H1 (cell line): ENCODE measurements around the gene HIC1. TPM values are rescaled to one million over a fixed set of nuclear protein-coding genes. Genes with fewer than 3 reads are reported as not detected.

ENCODE experiments used
- CTCF ChIA-PET: fragments of 300-600 bp; sonication (Branson Sonifier 250); formaldehyde crosslinking; loops from one replicate; lab custom pipeline; 2021; ENCODE audit not compliant: partially characterized antibody; lab: Charles Lee
- POLR2A ChIA-PET: fragments of 300-600 bp; sonication (Branson Sonifier 250); formaldehyde crosslinking; loops from one replicate; lab custom pipeline; 2021; ENCODE audit warnings: inconsistent platforms; ENCODE audit not compliant: partially characterized antibody; lab: Charles Lee
- DNase-seq, 2 experiments: peaks; one replicate each; pipeline versions ENCODE4 v3.0.0 to v3.0.0-alpha.2; 2010 to 2022; ENCODE audit warnings: low spot score in 2 of 2, low read depth in 1 of 2, mixed read lengths in 1 of 2
- FAIRE-seq: peaks from 2 replicates; lab custom pipeline; 2011; peaks lifted over from hg19 to GRCh38; lab: Jason Lieb, UNC
- H2AFZ ChIP-seq: 2 replicates; pipeline ENCODE4 v1.8.1; 2012; ENCODE audit warnings: low read length, inconsistent platforms
- H2AK5ac ChIP-seq: 2 replicates; pipeline ENCODE4 v1.6.1; 2013; ENCODE audit warnings: low read depth, low read length
- H2BK120ac ChIP-seq: replicated peaks from 2 replicates; pipeline ENCODE3; 2013; ENCODE audit warnings: low read depth, low read length, inconsistent platforms
- H2BK12ac ChIP-seq: 2 replicates; pipeline ENCODE4 v1.6.1; 2013; ENCODE audit warnings: low read depth, low read length
- H2BK15ac ChIP-seq: 2 replicates; pipeline ENCODE4 v1.6.1; 2013; ENCODE audit warnings: low read length
- H2BK20ac ChIP-seq: 2 replicates; pipeline ENCODE4 v1.6.1; 2013; ENCODE audit warnings: low read length
- H2BK5ac ChIP-seq: 2 replicates; pipeline ENCODE4 v1.6.1; 2013; ENCODE audit warnings: low read depth, low read length
- H3K14ac ChIP-seq: 2 replicates; pipeline ENCODE4 v1.6.1; 2013; ENCODE audit warnings: inconsistent platforms; ENCODE audit not compliant: insufficient read length
- H3K18ac ChIP-seq: 2 replicates; pipeline ENCODE4 v1.6.1; 2013; ENCODE audit warnings: low read length; ENCODE audit errors: extremely low read depth
- H3K23ac ChIP-seq: 2 replicates; pipeline ENCODE4 v1.6.1; 2013; ENCODE audit warnings: inconsistent platforms; ENCODE audit not compliant: insufficient read length
- H3K23me2 ChIP-seq: 2 replicates; pipeline ENCODE4 v1.6.1; 2013; ENCODE audit warnings: low read depth, low read length
- H3K27ac ChIP-seq: 2 replicates; pipeline ENCODE4 v1.6.1; 2011; ENCODE audit warnings: low read depth, low read length, inconsistent platforms
- H3K27me3 ChIP-seq, 4 experiments: replicated peaks in 1 of 4; 1 replicate in 1 of 4; 2 replicates in 3 of 4; pipeline versions ENCODE4 v1.6.1 to v1.8.1; 2011 to 2013; ENCODE audit warnings: low read length in 3 of 4, mild to moderate bottlenecking in 3 of 4, inconsistent platforms in 2 of 4, mixed read lengths in 2 of 4, moderate library complexity in 1 of 4; ENCODE audit not compliant: control insufficient read depth in 3 of 4, insufficient read depth in 3 of 4; ENCODE audit errors: extremely low read depth in 1 of 4
- H3K36me3 ChIP-seq, 4 experiments: 2 replicates each; pipeline versions ENCODE4 v1.6.1 to v1.8.1; 2011 to 2013; ENCODE audit warnings: mild to moderate bottlenecking in 4 of 4, low read length in 3 of 4, moderate library complexity in 2 of 4, control low read depth in 1 of 4, inconsistent platforms in 1 of 4; ENCODE audit not compliant: insufficient read depth in 4 of 4, control insufficient read depth in 2 of 4
- H3K4ac ChIP-seq: replicated peaks from 2 replicates; pipeline ENCODE3; 2013; ENCODE audit warnings: low read length, low read depth, mixed read lengths, inconsistent platforms; ENCODE audit not compliant: insufficient read length
- H3K4me1 ChIP-seq, 4 experiments: replicated peaks in 1 of 4; 1 replicate in 1 of 4; 2 replicates in 3 of 4; pipeline versions ENCODE4 v1.6.1 to v1.8.1; 2011 to 2013; ENCODE audit warnings: low read length in 3 of 4, inconsistent platforms in 2 of 4, mixed read lengths in 1 of 4; ENCODE audit not compliant: insufficient read depth in 4 of 4, control insufficient read depth in 3 of 4
- H3K4me2 ChIP-seq, 2 experiments: 2 replicates each; pipeline versions ENCODE4 v1.6.1 to v1.8.1; 2011 to 2013; ENCODE audit warnings: low read depth in 2 of 2, low read length in 2 of 2, control low read depth in 1 of 2, inconsistent platforms in 1 of 2, mild to moderate bottlenecking in 1 of 2; ENCODE audit not compliant: insufficient read depth in 1 of 2
- H3K4me3 ChIP-seq, 4 experiments: fragments of 200-600, 300-600 bp in 1 of 4; sonication (generic), shearing (Covaris generic), sonication (Bioruptor Twin) in 1 of 4; 2 replicates each; pipeline versions ENCODE4 v1.5.1 to v1.8.1; 2011 to 2016; ENCODE audit warnings: low read length in 4 of 4, low read depth in 3 of 4, control low read depth in 2 of 4, inconsistent platforms in 2 of 4, mild to moderate bottlenecking in 2 of 4, mixed read lengths in 1 of 4, moderate library complexity in 1 of 4; ENCODE audit not compliant: insufficient read depth in 2 of 4; ENCODE audit errors: extremely low read depth in 1 of 4
- H3K56ac ChIP-seq: replicated peaks from 2 replicates; pipeline ENCODE3; 2013; ENCODE audit warnings: low read depth, mild to moderate bottlenecking, mixed read lengths, low read length, inconsistent platforms; ENCODE audit not compliant: insufficient read length
- H3K79me1 ChIP-seq: 2 replicates; pipeline ENCODE4 v1.6.1; 2013; ENCODE audit warnings: low read depth, low read length, control low read depth
- H3K79me2 ChIP-seq, 2 experiments: 2 replicates each; pipeline versions ENCODE4 v1.6.1 to v1.8.1; 2012 to 2013; ENCODE audit warnings: low read length in 2 of 2, mild to moderate bottlenecking in 2 of 2, inconsistent platforms in 1 of 2; ENCODE audit not compliant: insufficient read depth in 2 of 2, control insufficient read depth in 1 of 2
- H3K9ac ChIP-seq, 4 experiments: replicated peaks in 1 of 4; 1 replicate in 1 of 4; 2 replicates in 3 of 4; pipeline versions ENCODE4 v1.6.1 to v1.8.1; 2011 to 2013; ENCODE audit warnings: low read depth in 3 of 4, low read length in 3 of 4, control low read depth in 2 of 4, mild to moderate bottlenecking in 2 of 4, moderate library complexity in 2 of 4, inconsistent platforms in 1 of 4; ENCODE audit errors: extremely low read depth in 1 of 4
- H3K9me3 ChIP-seq, 2 experiments: 2 replicates each; pipeline versions ENCODE4 v1.6.1 to v1.8.1; 2012 to 2013; ENCODE audit warnings: mild to moderate bottlenecking in 2 of 2, moderate library complexity in 2 of 2, control low read depth in 1 of 2, inconsistent platforms in 1 of 2, low read depth in 1 of 2, low read length in 1 of 2, mixed read lengths in 1 of 2; ENCODE audit not compliant: insufficient read depth in 2 of 2
- H4K20me1 ChIP-seq, 2 experiments: replicated peaks in 1 of 2; 2 replicates each; pipeline versions ENCODE3 to v1.8.1; 2011 to 2013; ENCODE audit warnings: inconsistent platforms in 2 of 2, low read length in 2 of 2, mild to moderate bottlenecking in 1 of 2; ENCODE audit not compliant: insufficient read depth in 2 of 2, control insufficient read depth in 1 of 2
- H4K5ac ChIP-seq: 2 replicates; pipeline ENCODE4 v1.6.1; 2013; ENCODE audit warnings: low read length, low read depth, mixed read lengths, inconsistent platforms; ENCODE audit not compliant: insufficient read length
- H4K8ac ChIP-seq: 2 replicates; pipeline ENCODE4 v1.8.0; 2013; ENCODE audit warnings: mild to moderate bottlenecking, moderate library complexity, low read length, inconsistent platforms; ENCODE audit not compliant: insufficient read depth; ENCODE audit errors: extremely low read depth
- H4K91ac ChIP-seq: replicated peaks from 2 replicates; pipeline ENCODE3; 2013; ENCODE audit warnings: low read length, mixed read lengths, inconsistent platforms; ENCODE audit not compliant: insufficient read length
- ASH2L ChIP-seq: fragments of 200-600, 300-600 bp; sonication (generic); IDR thresholded peaks from one replicate; pipeline ENCODE4 v1.7.1; 2017; ENCODE audit warnings: low read length
- ATF3 ChIP-seq: IDR thresholded peaks from 2 replicates; pipeline ENCODE4 v1.6.1; 2011; ENCODE audit warnings: low read depth, mild to moderate bottlenecking, low read length; ENCODE audit not compliant: insufficient read depth
- E2F6 ChIP-seq: IDR thresholded peaks from 2 replicates; pipeline ENCODE4 v1.6.1; 2012; ENCODE audit warnings: inconsistent platforms
- EGR1 ChIP-seq: IDR thresholded peaks from 2 replicates; pipeline ENCODE4 v1.6.1; 2011; ENCODE audit warnings: low read depth, low read length, borderline replicate concordance
- RFX5 ChIP-seq: IDR thresholded peaks from 2 replicates; pipeline ENCODE4 v1.6.1; 2011; ENCODE audit warnings: low read depth, low read length, improper control_type of control experiment, borderline replicate concordance
- RXRA ChIP-seq: IDR thresholded peaks from 2 replicates; pipeline ENCODE4 v1.6.1; 2011; ENCODE audit warnings: low read depth, mild to moderate bottlenecking, low read length, moderate library complexity; ENCODE audit not compliant: insufficient read depth
- TCF12 ChIP-seq: IDR thresholded peaks from 2 replicates; pipeline ENCODE4 v1.6.1; 2011; ENCODE audit warnings: low read depth, mild to moderate bottlenecking, low read length
- WGBS, 2 experiments: shearing (Covaris generic) in 1 of 2; methylation state at CpG; one replicate each; pipeline versions ENCODE4 v1.1.6 to v1.1.7; 2013 to 2015; ENCODE audit warnings: low lambda C conversion rate in 2 of 2, mixed read lengths in 2 of 2, inconsistent platforms in 1 of 2, low coverage in 1 of 2, missing lambda C conversion rate in 1 of 2; ENCODE audit not compliant: insufficient replicate concordance in 2 of 2, insufficient coverage in 1 of 2, insufficient read length in 1 of 2; ENCODE audit errors: extremely low coverage in 1 of 2, missing lambda C conversion rate in 1 of 2; 5-methylcytosine and 5-hydroxymethylcytosine counted together
- polyA plus RNA-seq, 7 experiments: library from polyadenylated mRNA; depleted of rRNA in 3 of 7; stranded (reverse) in 5 of 7; unstranded in 2 of 7; fragments of >200 nt in 5 of 7; fragments of 200-250 nt in 2 of 7; gene quantifications; 1 replicate in 5 of 7; 2 replicates in 1 of 7; 4 replicates in 1 of 7; pipeline versions ENCODE4 v1.2.1 to v1.2.3, GENCODE V29; 2011 to 2013; ENCODE audit warnings: missing spikeins in 2 of 7, mixed read lengths in 2 of 7
- total RNA-seq: library from RNA; stranded (reverse); fragmentation: NEBNext Ultra II Directional; extraction: Animal tissue kit (Norgen Biotek cat#: 25700); gene quantifications from 2 replicates; pipeline ENCODE4 v1.2.1, GENCODE V29; 2021

HIC1 gene
- total and polyA plus RNA-seq, 2 of the 8 experiments (the other 6 are each of a cell fraction or from before 2014, with no cell fraction given) = 0.06 to 0.09 TPM

GRCh38 chr17:2086306-2086705 is 31.4 kb downstream of the HIC1 start:
- no peaks in the 10 kb centered on the region for H3K79me1 ChIP-seq

More at GRCh38 chr17:2086306-2086705, 31.4 kb downstream of the HIC1 start:
- Histone ChIP-seq H3K9me3 (no peaks in the 10 kb centered on the region), H4K8ac (no peak overlapping the region), H2BK5ac (no peak overlapping the region), H3K4me2 (no peak overlapping the region), H3K23ac (no peak overlapping the region), H3K27ac (no peak overlapping the region), H4K5ac (no peak overlapping the region), H3K79me2 (no peaks in the 10 kb centered on the region), H2BK120ac (no peak overlapping the region), H2BK15ac (no peak overlapping the region), H2AFZ (no peak overlapping the region), H3K18ac (no peak overlapping the region), H3K56ac (no peak overlapping the region), H4K91ac (no peak overlapping the region), H3K23me2 (no peaks in the 10 kb centered on the region), H3K9ac (no peak overlapping the region), H3K4ac (no peak overlapping the region), H4K20me1 (peaks cover 0 to 3% of the 10 kb centered on the region in 2 experiments), H3K4me3 (no peak overlapping the region), H3K27me3 (no peaks in the 10 kb centered on the region), H3K4me1 (peaks cover 0 to 14% (median 4%) of the 10 kb centered on the region in 4 experiments; a peak in 4 of 7 replicates), H2BK12ac (no peak overlapping the region), H2BK20ac (no peak overlapping the region), H3K14ac (no peak overlapping the region), H3K36me3 (no peaks in the 10 kb centered on the region; a peak in 1 of 8 replicates), H2AK5ac (no peak overlapping the region)
- ChIA-PET POLR2A (interaction anchor here (1.6 kb wide), 1 partner anchor 10 kb away, joined by 4 read pairs; no protein-coding TSS in a partner anchor), CTCF (interaction anchor here (0.7 to 3.9 kb wide), 16 partner anchors 11 to 266 kb away, joined by 3 to 21 read pairs (median 4); no protein-coding TSS in a partner anchor)
- TF ChIP-seq RXRA = no peak
- TF ChIP-seq ATF3 = no peak
- TF ChIP-seq ASH2L = no peak
- TF ChIP-seq TCF12 = no peak
- TF ChIP-seq E2F6 = no peak
- no peak for TF ChIP-seq EGR1
- no peak for TF ChIP-seq RFX5
- 88% methylated on average over 3 of the region's 3 CpGs; no CpG with 5 or more reads in 1 of the 2 experiments for WGBS, 2 experiments
- no peak for DNase-seq
- no peak for FAIRE-seq
